Measurements from ENCODE around the gene CHD6. TPM values are rescaled to one million over a fixed set of nuclear protein-coding genes. Genes with fewer than 3 reads are reported as not detected.

Gene CHD6
- total and polyA plus RNA-seq, 2 experiments from 2014 or later = 41.0 to 158 TPM

DNA sequence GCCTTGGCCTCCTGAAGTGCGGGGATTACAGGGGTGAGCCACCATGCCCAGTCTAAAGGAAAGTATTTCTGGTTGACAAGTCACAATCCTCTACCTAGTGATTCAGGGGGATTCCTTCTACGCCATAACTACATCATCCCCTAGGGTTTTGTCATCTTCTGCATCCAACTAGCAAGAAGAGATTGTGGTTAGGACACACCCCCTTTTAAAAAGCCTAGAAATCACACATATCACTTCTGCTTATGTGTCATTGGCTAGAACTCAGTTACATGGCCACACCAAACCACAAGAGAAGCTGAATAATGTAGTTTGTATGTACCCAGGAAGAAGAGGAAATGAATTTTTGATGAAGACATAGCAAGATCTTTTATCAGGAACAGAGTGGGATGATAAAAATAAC is 14.7 kb upstream of the CHD6 start (continued):
- TF ChIP-seq ZNF462 (CRISPR knock-in tag; IDR thresholded peaks at IDR 0.05) (no peak), CTCF (conservative IDR thresholded peaks at IDR 0.05; ENCODE audit: low read depth in 2 of 2) (no peak), CREB1 (CRISPR knock-in tag; IDR thresholded peaks at IDR 0.05; ENCODE audit: low read depth) (no peak), EZH2phosphoT487 (IDR thresholded peaks at IDR 0.05; ENCODE audit: unreplicated experiment) (no peak), ZNF331 (CRISPR knock-in tag; IDR thresholded peaks at IDR 0.05; ENCODE audit: low read depth) (no peak), ZNF114 (CRISPR knock-in tag; IDR thresholded peaks at IDR 0.05) (no peak)

- DNase-seq (ENCODE audit: low spot score) = no peak
- no peak overlapping the region for H3K27ac Mint-ChIP-seq
- no peaks in the 10 kb centered on the region for H3K36me3 Mint-ChIP-seq (ENCODE audit: low read depth)
- no peaks in the 10 kb centered on the region for H3K79me2 ChIP-seq (replicated peaks; ENCODE audit: insufficient read depth)
- H3K27ac ChIP-seq (ENCODE audit: low read depth) = no peak overlapping the region
- no peaks in the 10 kb centered on the region for H3K9me2 ChIP-seq (ENCODE audit: insufficient read depth)
- no peak overlapping the region for H3K4me2 ChIP-seq
- no peak overlapping the region for H3K4me3 Mint-ChIP-seq
- H3K4me1 ChIP-seq (ENCODE audit: insufficient read depth) = no peaks in the 10 kb centered on the region
- H4K20me1 ChIP-seq (replicated peaks; ENCODE audit: insufficient read depth) = no peaks in the 10 kb centered on the region
- ATAC-seq = no peak
- no peaks in the 10 kb centered on the region for H3K36me3 ChIP-seq (ENCODE audit: insufficient read depth)
- no peak overlapping the region for H2AFZ ChIP-seq
- no peaks in the 10 kb centered on the region for H3K27me3 ChIP-seq (ENCODE audit: insufficient read depth)
- H3K27me3 Mint-ChIP-seq (ENCODE audit: insufficient read depth, low read depth, poor library complexity) = no peaks in the 10 kb centered on the region
- peaks cover 7% of the 10 kb centered on the region for H3K4me1 Mint-ChIP-seq
- no peak overlapping the region for H3K4me3 ChIP-seq
- no peaks in the 10 kb centered on the region for H3F3A ChIP-seq (replicated peaks; ENCODE audit: low read depth)
- H3K9me3 Mint-ChIP-seq = no peaks in the 10 kb centered on the region
- TF ChIP-seq, protein P1, sequence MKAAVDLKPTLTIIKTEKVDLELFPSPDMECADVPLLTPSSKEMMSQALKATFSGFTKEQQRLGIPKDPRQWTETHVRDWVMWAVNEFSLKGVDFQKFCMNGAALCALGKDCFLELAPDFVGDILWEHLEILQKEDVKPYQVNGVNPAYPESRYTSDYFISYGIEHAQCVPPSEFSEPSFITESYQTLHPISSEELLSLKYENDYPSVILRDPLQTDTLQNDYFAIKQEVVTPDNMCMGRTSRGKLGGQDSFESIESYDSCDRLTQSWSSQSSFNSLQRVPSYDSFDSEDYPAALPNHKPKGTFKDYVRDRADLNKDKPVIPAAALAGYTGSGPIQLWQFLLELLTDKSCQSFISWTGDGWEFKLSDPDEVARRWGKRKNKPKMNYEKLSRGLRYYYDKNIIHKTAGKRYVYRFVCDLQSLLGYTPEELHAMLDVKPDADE (IDR thresholded peaks at IDR 0.05) = no peak
- TF ChIP-seq POLR2AphosphoS5 (IDR thresholded peaks at IDR 0.05; ENCODE audit: low read depth) (no peak), REST (IDR thresholded peaks at IDR 0.05; ENCODE audit: unreplicated experiment) (no peak), EZH2phosphoT487 (IDR thresholded peaks at IDR 0.05; ENCODE audit: unreplicated experiment) (no peak), STAT1 (IDR thresholded peaks at IDR 0.05; ENCODE audit: unreplicated experiment) (no peak), ZNF114 (CRISPR knock-in tag; IDR thresholded peaks at IDR 0.05) (no peak), CREB1 (CRISPR knock-in tag; IDR thresholded peaks at IDR 0.05; ENCODE audit: low read depth) (no peak), NANOG (IDR thresholded peaks at IDR 0.05; ENCODE audit: borderline replicate concordance) (no peak)
Measured at GRCh38 chr20:41631826-41632225, 13.6 kb upstream of the CHD6 start.
